PC-9 (cell line): ENCODE results near the gene SLC22A23.

ENCODE experiments used
- EZH2 ChIP-seq: fragments of 200-600 bp; sonication (generic); IDR thresholded peaks from 2 replicates; pipeline ENCODE4 v1.8.0; 2017; ENCODE audit warnings: antibody characterized with exemption, low read depth
- TF ChIP-seq, protein P1 (sequence below): fragments of 200-600 bp; sonication (generic); conservative IDR thresholded peaks from 2 replicates; pipeline ENCODE4 v1.6.1; 2017; ENCODE audit warnings: mixed run types, antibody characterized with exemption, mild to moderate bottlenecking, moderate library complexity

DNA sequence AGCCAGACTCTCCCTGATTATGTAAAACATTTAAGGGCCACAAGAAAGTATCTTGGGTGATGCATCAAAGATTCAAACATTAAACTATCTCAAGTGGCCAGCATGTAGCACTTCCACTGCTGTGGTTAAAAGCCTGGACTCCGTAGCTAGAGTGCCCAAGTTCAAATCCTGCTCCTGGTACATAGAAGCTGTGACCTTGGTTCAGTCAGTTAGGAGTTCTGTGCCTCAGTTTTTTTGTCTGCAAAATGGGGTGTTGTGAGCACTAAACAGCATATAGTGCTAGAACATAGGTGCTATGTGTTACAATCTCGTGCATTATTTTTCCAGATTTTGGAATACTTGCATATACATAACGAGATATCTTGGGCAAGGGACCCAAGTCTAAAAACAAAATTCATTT lies 129.4 kb downstream of the SLC22A23 start:
- TF ChIP-seq, protein P1, sequence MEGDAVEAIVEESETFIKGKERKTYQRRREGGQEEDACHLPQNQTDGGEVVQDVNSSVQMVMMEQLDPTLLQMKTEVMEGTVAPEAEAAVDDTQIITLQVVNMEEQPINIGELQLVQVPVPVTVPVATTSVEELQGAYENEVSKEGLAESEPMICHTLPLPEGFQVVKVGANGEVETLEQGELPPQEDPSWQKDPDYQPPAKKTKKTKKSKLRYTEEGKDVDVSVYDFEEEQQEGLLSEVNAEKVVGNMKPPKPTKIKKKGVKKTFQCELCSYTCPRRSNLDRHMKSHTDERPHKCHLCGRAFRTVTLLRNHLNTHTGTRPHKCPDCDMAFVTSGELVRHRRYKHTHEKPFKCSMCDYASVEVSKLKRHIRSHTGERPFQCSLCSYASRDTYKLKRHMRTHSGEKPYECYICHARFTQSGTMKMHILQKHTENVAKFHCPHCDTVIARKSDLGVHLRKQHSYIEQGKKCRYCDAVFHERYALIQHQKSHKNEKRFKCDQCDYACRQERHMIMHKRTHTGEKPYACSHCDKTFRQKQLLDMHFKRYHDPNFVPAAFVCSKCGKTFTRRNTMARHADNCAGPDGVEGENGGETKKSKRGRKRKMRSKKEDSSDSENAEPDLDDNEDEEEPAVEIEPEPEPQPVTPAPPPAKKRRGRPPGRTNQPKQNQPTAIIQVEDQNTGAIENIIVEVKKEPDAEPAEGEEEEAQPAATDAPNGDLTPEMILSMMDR, result no peak
- no peak for TF ChIP-seq EZH2
